ENCODE data around the gene ITCH.

DNA sequence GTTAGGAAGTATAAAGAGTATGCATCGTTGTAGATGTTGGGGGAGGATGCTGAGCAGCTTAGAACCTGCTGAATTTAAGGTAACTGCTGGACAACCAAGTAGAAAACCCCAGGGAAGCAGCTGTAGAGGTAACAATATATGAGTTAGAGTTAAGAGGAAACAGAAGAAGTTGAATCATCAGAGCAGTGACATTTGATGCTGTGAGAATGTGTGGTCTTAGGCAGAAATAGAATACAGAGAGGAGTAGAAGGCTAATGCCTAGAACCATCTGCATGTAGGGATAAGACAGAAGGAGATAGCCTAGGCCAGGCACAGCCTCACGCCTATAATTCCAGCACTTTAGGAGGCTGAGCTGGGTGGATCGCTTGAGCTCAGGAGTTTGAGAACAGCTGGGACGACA is 130.6 kb downstream of the ITCH start:
- TF ChIP-seq, protein P1, sequence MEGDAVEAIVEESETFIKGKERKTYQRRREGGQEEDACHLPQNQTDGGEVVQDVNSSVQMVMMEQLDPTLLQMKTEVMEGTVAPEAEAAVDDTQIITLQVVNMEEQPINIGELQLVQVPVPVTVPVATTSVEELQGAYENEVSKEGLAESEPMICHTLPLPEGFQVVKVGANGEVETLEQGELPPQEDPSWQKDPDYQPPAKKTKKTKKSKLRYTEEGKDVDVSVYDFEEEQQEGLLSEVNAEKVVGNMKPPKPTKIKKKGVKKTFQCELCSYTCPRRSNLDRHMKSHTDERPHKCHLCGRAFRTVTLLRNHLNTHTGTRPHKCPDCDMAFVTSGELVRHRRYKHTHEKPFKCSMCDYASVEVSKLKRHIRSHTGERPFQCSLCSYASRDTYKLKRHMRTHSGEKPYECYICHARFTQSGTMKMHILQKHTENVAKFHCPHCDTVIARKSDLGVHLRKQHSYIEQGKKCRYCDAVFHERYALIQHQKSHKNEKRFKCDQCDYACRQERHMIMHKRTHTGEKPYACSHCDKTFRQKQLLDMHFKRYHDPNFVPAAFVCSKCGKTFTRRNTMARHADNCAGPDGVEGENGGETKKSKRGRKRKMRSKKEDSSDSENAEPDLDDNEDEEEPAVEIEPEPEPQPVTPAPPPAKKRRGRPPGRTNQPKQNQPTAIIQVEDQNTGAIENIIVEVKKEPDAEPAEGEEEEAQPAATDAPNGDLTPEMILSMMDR (conservative IDR thresholded peaks at IDR 0.05; ENCODE audit: low read length) = no peak
- no peak for TF ChIP-seq EZH2phosphoT487 (IDR thresholded peaks at IDR 0.05; ENCODE audit: borderline replicate concordance, low read depth, low read length)
